HUES48 (cell line): ENCODE data around the gene MAGI3.
A peak's percentile ranks its signal among the peaks of the same experiment; 100 is the strongest.
"Not testable (repeated sequence)": the region's sequence is repeated elsewhere in the genome, so short reads cannot be mapped to it uniquely, and the experiment has no call there.

ENCODE experiments used
- H3K27ac ChIP-seq: one replicate; pipeline ENCODE4 v1.7.0; 2013; ENCODE audit warnings: low read depth, low read length, inconsistent platforms
- H3K27me3 ChIP-seq: 2 replicates; pipeline ENCODE4 v1.6.1; 2013; ENCODE audit warnings: mild to moderate bottlenecking, low read length; ENCODE audit not compliant: control insufficient read depth, insufficient read depth
- H3K36me3 ChIP-seq: 2 replicates; pipeline ENCODE4 v1.6.1; 2013; ENCODE audit warnings: low read length; ENCODE audit not compliant: control insufficient read depth, insufficient read depth
- H3K4me1 ChIP-seq: 2 replicates; pipeline ENCODE4 v1.6.1; 2013; ENCODE audit warnings: mild to moderate bottlenecking, low read length; ENCODE audit not compliant: control insufficient read depth, insufficient read depth
- H3K4me3 ChIP-seq: 2 replicates; pipeline ENCODE4 v1.5.1; 2013; ENCODE audit warnings: mild to moderate bottlenecking, low read depth, low read length
- H3K9ac ChIP-seq: 2 replicates; pipeline ENCODE4 v1.6.1; 2013; ENCODE audit warnings: mild to moderate bottlenecking, low read depth, low read length, moderate library complexity
- H3K9me3 ChIP-seq: 2 replicates; pipeline ENCODE4 v1.6.1; 2013; ENCODE audit warnings: low read length; ENCODE audit not compliant: control insufficient read depth, insufficient read depth

Gene MAGI3

GRCh38 chr1:113692824-113693431 is 302.6 kb downstream of the MAGI3 start:
- no peak overlapping the region for H3K27ac ChIP-seq
- H3K9ac ChIP-seq, result no peak overlapping the region
- H3K9me3 ChIP-seq, result peaks cover 14% of the 10 kb centered on the region
- H3K36me3 ChIP-seq, result peaks cover 21% of the 10 kb centered on the region
- H3K27me3 ChIP-seq, result no peaks in the 10 kb centered on the region
- no peak overlapping the region for H3K4me3 ChIP-seq
- no peaks in the 10 kb centered on the region for H3K4me1 ChIP-seq

- H3K9me3 ChIP-seq, result peaks cover 11% of the 10 kb centered on the region
- H3K27me3 ChIP-seq, result no peaks in the 10 kb centered on the region
- no peak overlapping the region for H3K4me3 ChIP-seq
- no peak overlapping the region for H3K9ac ChIP-seq
- peaks cover 28% of the 10 kb centered on the region for H3K36me3 ChIP-seq
- no peak overlapping the region for H3K27ac ChIP-seq
- no peaks in the 10 kb centered on the region for H3K4me1 ChIP-seq
These were observed 304.6 kb downstream of the MAGI3 start for GRCh38 chr1:113694910-113695309.

- H3K27ac ChIP-seq, result peak overlapping the region; percentile 85
- no peaks in the 10 kb centered on the region for H3K9me3 ChIP-seq
- H3K36me3 ChIP-seq, result peaks cover 35% of the 10 kb centered on the region
- 0 out of 2 replicates have a peak overlapping the region, but pooled peaks have one; percentile 16 for H3K9ac ChIP-seq
- H3K27me3 ChIP-seq, result no peaks in the 10 kb centered on the region
- H3K4me3 ChIP-seq, result no peak overlapping the region
- peaks cover 12% of the 10 kb centered on the region for H3K4me1 ChIP-seq
These were observed 311.1 kb downstream of the MAGI3 start for GRCh38 chr1:113701429-113701828.

GRCh38 chr1:113714606-113715269 is 324.4 kb downstream of the MAGI3 start:
- H3K9me3 ChIP-seq, result peaks cover 19% of the 10 kb centered on the region
- no peak overlapping the region for H3K27ac ChIP-seq
- no peaks in the 10 kb centered on the region for H3K4me1 ChIP-seq
- peaks cover 44% of the 10 kb centered on the region for H3K36me3 ChIP-seq
- no peak overlapping the region for H3K4me3 ChIP-seq
- no peak overlapping the region for H3K9ac ChIP-seq
- no peaks in the 10 kb centered on the region for H3K27me3 ChIP-seq

- not testable (repeated sequence) for H3K27me3 ChIP-seq, H3K4me3 ChIP-seq, H3K9ac ChIP-seq, H3K27ac ChIP-seq, H3K4me1 ChIP-seq
- peaks cover 39% of the 10 kb centered on the region for H3K36me3 ChIP-seq
- H3K9me3 ChIP-seq, result peaks cover 34% of the 10 kb centered on the region
These were observed 327.2 kb downstream of the MAGI3 start for GRCh38 chr1:113717506-113717905.

- Histone ChIP-seq H3K36me3 (peaks cover 38% of the 10 kb centered on the region), H3K9me3 (peaks cover 34% of the 10 kb centered on the region)
- H3K4me3 ChIP-seq, result not testable (repeated sequence)
These were observed 328.3 kb downstream of the MAGI3 start for GRCh38 chr1:113718621-113719020.

GRCh38 chr1:113721010-113721409 is 330.7 kb downstream of the MAGI3 start:
- H3K27me3 ChIP-seq, result no peaks in the 10 kb centered on the region
- peaks cover 34% of the 10 kb centered on the region for H3K9me3 ChIP-seq
- H3K9ac ChIP-seq, result no peak overlapping the region
- no peak overlapping the region for H3K27ac ChIP-seq
- no peak overlapping the region for H3K4me3 ChIP-seq
- H3K36me3 ChIP-seq, result peaks cover 46% of the 10 kb centered on the region
- H3K4me1 ChIP-seq, result no peaks in the 10 kb centered on the region

More at GRCh38 chr1:113718621-113719020, 328.3 kb downstream of the MAGI3 start:
- not testable (repeated sequence) for H3K4me1 ChIP-seq, H3K27me3 ChIP-seq, H3K27ac ChIP-seq, H3K9ac ChIP-seq

- Histone ChIP-seq H3K9ac (no peak overlapping the region), H3K4me1 (no peaks in the 10 kb centered on the region), H3K27me3 (no peaks in the 10 kb centered on the region), H3K4me3 (no peak overlapping the region), H3K9me3 (no peaks in the 10 kb centered on the region), H3K27ac (no peak overlapping the region), H3K36me3 (peaks cover 38% of the 10 kb centered on the region)
These were observed 342.5 kb downstream of the MAGI3 start for GRCh38 chr1:113732802-113733201.

- peaks cover 45% of the 10 kb centered on the region for H3K36me3 ChIP-seq
- H3K9me3 ChIP-seq, result no peaks in the 10 kb centered on the region
- H3K4me3 ChIP-seq, result no peak overlapping the region
- no peaks in the 10 kb centered on the region for H3K4me1 ChIP-seq
- no peaks in the 10 kb centered on the region for H3K27me3 ChIP-seq
- H3K27ac ChIP-seq, result no peak overlapping the region
- H3K9ac ChIP-seq, result no peak overlapping the region
These were observed 344.2 kb downstream of the MAGI3 start for GRCh38 chr1:113734357-113735055.
